Myocyte (in vitro differentiated cells): ENCODE data around the gene ADGRE2. TPM values are rescaled to one million over a fixed set of nuclear protein-coding genes. Genes with fewer than 3 reads are reported as not detected.
"Not testable (repeated sequence)": the region's sequence is repeated elsewhere in the genome, so short reads cannot be mapped to it uniquely, and the experiment has no call there.

ENCODE experiments used
- DNase-seq: peaks from one replicate; pipeline ENCODE4 v3.0.0-alpha.2; 2012; ENCODE audit warnings: low read depth
- polyA plus RNA-seq: library from polyadenylated mRNA; unstranded; fragments of >200 nt; gene quantifications from one replicate; pipeline ENCODE4 v1.2.1, GENCODE V29; 2012; ENCODE audit warnings: missing spikeins
- total RNA-seq: library from RNA; depleted of rRNA; stranded (reverse); fragments of >200 nt; gene quantifications from 2 replicates; pipeline ENCODE4 v1.2.3, GENCODE V29; 2014

ADGRE2 gene
- total RNA-seq = 0.47 and 1.1 TPM in 2 replicates
- polyA plus RNA-seq = 0.30 TPM

- not testable (repeated sequence) for DNase-seq
Measured at GRCh38 chr19:14778110-14778845, at the start of gene ADGRE2. Gene ADGRE2 (minus strand): TSS chr19:14778560. CDS start chr19:14776756, 1,804 bp downstream.

GRCh38 chr19:14826006-14826405, 47.6 kb upstream of the ADGRE2 start:
- no peak for DNase-seq

DNA sequence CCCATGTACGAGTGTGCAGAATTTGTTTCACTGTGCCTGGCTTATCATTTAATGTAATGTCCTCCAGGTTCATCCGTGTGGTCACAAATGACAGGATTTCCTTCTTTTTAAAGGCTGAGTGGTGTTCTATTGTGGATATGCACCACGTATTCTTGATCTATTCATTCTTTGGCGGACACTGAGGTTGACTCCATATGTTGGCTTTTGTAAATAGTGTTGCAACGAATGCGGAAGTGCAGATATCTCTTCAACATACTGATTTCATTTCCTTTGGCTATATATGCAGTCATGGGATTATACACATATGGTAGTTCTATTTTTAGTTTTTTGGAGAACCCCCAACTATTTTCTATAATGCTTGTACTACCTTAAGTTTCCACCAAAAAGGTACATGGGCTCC, 43.6 kb upstream of the ADGRE2 start:
- DNase-seq = no peak

- DNase-seq = no peak
Measured at GRCh38 chr19:14818588-14818987, 40.2 kb upstream of the ADGRE2 start.

DNA sequence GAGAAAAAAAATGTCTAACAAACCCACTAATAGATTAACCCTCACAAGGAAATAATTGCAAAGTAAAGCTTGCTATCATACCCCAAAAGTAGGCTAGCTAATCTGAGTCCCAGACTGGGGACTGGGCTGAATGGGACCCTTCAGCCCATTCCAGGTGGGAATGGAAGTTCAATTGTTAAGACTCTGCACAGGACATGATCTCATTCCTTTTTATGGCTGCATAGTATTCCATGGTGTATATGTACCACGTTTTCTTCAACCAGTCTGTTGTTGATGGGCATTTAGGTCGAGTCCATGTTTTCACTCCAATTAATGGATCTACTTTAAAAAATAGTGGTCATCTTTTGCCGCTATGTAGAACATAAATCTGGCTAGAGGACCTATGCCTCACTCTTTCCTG, 38.7 kb upstream of the ADGRE2 start:
- no peak for DNase-seq

DNA sequence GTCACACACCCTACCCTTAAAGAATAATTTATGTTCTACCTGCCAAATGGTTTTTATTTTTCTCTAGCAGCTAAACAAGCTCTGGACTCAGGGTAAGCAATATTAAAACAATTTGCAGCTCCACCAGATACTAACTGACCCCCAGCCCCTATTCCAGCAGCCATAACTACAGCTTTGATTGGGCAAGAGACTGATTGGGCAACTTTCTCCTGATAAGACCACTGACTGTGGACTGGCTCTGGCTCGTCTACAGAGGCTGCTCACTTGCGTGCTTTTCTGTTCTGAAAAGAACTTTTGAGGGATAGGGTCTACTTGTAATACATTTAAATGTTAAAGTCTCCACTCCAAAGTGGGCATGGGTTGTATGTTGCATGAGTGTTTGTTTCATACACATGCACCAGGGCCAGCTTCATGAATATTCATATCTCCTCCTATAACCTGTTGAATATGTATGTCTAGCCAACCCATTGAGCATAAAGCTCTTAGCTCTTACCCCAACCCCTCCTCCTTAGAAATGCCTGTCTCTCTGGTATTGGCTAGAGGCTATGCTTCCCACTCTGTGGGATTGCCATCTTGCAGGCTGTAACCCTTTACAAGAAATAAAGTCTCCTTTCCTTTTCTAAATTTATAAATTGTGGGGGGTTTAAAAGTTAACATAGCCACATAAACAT, 36.8 kb upstream of the ADGRE2 start:
- DNase-seq = no peak

- DNase-seq = no peak
Measured at GRCh38 chr19:14809272-14810057, 31.1 kb upstream of the ADGRE2 start.

GRCh38 chr19:14804765-14805164, 26.4 kb upstream of the ADGRE2 start:
- DNase-seq = no peak

DNA sequence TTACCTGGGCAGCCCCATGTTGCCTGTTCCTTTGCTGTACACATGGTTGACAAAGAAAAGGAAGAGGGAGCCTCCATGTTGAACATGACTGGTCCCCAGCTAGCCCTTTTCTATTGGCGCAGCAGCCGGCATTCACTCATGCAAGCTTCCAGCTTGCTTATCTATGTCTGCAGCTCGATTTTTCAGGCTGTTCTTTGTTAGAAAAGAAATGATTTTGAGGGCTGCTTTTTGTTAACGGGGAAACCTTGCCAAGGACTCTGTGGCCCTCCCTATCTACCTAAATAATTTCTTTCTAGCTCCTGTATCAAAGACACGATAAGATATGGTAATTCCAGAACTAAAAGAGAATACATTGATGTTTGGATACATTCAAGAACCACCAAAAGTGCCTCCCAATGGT, 20.4 kb upstream of the ADGRE2 start:
- DNase-seq = no peak

GRCh38 chr19:14796021-14796420, 17.7 kb upstream of the ADGRE2 start:
- no peak for DNase-seq

DNA sequence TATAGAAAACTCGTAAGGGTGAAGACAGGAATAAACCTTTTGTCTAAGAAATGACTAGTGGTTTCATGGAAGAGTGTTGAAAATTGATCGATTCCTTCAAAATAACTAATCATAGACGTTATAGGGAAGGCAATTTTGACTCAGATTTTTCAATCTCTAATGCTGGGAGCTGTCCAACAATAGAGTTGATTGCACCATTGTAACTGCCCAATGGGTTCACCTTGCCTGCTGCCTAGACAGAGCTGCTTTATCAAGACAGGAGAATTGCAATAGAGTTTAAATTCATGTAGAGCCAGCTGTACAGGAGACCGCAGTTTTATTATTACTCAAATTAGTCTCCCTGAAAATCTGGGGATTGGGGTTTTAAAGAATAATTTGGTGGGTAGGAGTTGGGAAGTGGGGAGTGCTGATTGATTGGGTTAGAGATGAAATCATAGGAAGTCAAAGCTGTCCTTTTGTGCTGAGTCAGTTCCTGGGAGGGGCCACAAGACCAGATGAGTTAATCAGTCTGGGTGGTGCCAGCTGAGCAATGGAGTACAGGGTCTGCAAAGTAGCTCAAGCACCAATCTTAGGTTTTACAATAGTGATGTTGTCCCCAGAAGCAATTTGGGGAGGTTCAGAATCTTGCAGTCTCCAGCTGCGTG, 16.8 kb upstream of the ADGRE2 start:
- DNase-seq = no peak

DNA sequence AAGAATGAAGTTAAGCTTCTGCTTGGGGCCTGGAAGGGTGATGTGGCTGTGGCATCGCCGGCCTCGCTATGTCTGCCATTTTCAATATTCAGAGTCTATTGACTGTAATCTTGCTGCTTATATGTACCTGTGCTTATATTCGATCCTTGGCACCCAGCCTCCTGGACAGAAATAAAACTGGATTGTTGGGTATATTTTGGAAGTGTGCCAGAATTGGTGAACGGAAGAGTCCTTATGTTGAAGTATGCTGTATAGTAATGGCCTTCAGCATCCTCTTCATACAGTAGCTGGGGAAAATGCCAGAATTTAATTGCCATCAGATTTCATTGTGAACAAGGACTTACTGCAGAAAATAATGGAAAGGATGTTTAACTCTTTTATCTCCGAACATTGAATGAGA, 13.9 kb upstream of the ADGRE2 start:
- not testable (repeated sequence) for DNase-seq

GRCh38 chr19:14786421-14786851, 8.1 kb upstream of the ADGRE2 start:
- DNase-seq = peak; percentile 18

DNA sequence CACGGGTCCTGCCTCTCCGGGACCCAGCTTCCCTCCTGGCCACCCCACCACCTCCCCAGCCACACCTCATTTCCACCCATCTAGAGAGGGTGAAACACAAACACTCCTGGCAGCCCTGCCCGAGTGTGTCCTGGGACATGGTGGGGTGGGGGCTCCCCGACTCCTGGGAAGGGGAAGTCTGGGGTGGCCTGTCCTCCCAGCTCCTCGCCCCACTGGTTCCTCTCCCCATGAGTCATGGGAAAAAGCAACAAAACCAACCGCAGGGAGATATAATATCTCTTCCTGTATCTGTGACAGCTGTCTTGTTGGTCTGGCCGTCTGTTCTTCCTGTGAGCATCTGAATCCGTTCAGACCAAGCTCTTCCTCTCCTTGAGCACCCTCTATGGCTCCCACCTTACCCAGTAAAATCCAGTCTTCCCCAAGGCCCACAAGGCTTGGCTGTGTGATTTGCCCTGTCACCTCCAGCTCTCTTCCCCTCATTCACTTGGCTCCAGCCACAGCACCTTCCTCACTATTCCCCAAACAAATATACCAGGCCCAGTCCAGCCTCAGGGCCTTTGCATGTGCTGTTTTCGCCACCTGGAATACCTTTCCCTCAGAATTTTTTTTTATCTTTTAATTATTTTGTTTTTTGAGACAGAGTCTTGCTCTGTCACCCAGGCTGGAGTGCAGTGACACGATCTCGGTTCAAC, 6.9 kb upstream of the ADGRE2 start:
- peak; percentile 91 for DNase-seq

- DNase-seq = peak; percentile 59
Measured at GRCh38 chr19:14784730-14785101, 6.4 kb upstream of the ADGRE2 start.

DNA sequence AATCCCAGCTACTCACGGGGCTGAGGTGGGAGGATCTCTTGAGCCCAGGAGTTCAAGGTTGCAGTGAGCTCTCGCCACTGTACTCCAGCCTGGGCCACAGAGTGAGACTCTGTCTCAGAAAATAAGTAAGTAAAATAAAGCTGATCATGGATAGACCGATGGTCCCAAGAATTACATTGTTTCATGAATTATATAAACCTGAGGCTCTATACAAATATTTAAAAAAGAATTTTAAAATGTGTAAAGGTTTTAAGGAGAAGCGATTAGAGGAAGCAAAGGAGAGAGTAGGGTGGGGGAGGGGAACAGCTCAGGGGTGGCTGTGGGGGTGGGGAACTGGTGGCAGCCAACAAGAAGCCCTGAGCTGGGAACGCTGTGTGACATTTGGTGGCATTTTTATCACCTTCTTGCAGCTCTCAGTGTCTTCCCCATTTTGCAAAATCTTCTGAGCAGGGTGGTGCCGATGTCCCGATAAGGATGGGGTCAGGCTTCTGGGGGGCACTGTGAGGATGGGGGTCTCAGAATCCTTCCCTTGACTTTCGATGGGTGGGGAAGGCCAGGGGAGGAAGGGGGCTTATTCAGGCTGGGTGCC, 5.1 kb upstream of the ADGRE2 start:
- not testable (repeated sequence) for DNase-seq

DNA sequence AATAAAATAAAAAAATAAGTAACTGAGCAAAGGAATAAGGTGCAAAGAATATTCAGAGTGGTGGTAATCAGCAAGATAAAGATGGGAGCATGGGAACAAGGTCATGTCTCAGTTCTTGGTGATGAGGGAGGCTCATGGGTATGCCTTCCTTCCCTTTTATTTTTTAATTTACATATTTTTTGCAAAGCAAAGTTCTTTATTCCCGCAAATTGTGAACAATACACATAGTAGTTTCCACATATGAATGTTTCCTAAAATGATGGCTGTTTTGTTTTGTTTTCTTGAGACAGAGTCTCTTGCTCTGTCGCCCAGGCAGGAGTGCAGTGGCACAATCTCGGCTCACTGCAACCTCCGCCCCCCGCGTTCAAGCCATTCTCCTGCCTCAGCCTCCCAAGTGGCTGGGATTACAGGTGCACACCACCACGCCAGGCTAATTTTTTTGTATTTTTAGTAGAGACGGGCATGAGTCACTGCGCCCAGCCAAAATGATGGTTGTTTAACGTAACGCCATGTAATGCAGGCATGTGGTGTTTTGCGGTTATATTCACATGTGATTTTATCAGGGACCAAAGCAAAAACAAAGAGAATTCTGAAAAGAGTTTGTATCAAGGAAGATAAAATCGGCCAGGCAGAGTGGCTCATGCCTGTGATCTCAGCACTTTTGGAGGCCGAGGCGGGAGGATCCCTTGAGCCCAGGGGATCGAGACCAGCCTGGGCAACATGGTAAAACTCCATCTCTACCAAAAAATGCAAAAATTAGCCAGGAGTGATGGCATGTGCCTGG, 4.5 kb upstream of the ADGRE2 start:
- DNase-seq = no peak

DNA sequence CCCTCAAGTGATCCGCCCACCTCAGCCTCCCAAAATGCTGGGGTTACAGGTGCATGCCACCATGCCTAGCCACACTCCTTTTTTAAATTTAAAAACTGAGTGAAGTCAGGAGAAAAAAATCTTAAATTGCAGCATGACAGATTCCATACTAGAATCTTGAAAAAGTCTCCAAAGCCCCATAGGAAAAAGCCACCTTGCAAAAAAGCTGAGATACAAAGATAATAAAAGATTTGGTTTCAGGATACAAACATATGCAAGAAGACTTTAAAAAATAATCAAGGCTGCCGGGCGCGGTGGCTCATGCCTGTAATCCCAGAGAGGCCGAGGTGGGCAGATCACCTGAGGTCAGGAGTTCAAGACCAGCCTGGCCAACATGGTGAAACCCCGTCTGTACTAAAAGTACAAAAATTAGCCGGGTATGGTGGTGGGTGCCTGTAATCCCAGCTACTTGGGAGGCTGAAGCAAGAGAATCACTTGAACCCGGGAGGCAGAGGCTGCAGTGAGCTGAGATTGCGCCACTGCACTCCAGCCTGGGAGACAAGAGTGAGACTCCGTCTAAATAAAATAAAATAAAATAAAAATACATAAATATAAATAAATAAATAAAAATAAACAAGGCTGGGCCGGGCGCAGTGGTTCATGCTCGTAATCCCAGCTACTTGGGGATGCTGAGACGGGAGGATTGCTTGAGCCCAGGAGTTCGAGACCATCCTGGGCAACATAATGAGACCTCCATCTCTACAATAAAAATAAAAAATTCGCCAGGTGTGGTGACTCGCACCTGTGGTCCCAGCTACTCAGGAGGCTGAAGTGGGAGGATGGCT, 3.6 kb upstream of the ADGRE2 start:
- not testable (repeated sequence) for DNase-seq
